OCI-LY3 (cell line): Measurements from ENCODE around the gene SCUBE1.

Experiments
- H2AFZ ChIP-seq: fragments of 200-600, 300-600 bp; shearing (Covaris generic); 2 replicates; pipeline ENCODE4 v1.6.0; 2014; ENCODE audit warnings: antibody characterized with exemption, low read depth, low read length
- H3K27ac ChIP-seq: fragments of 200-600, 300-600 bp; sonication (generic); 2 replicates; pipeline ENCODE4 v1.5.1; 2014; ENCODE audit warnings: mild to moderate bottlenecking, low read length, moderate library complexity, mixed read lengths
- H3K27me3 ChIP-seq: fragments of 200-600, 300-600 bp; sonication (generic); 2 replicates; pipeline ENCODE4 v1.6.1; 2014; ENCODE audit warnings: low read depth, low read length, mixed read lengths
- H3K36me3 ChIP-seq: fragments of 200-600, 300-600 bp; sonication (generic); replicated peaks from 2 replicates; pipeline ENCODE3; 2014; ENCODE audit warnings: low read depth, low read length, mixed read lengths
- H3K4me1 ChIP-seq: fragments of 300-600, 200-600 bp; sonication (generic); 2 replicates; pipeline ENCODE4 v1.6.1; 2014; ENCODE audit warnings: low read length, mixed read lengths
- H3K4me2 ChIP-seq: fragments of 200-600, 300-600 bp; sonication (generic); 2 replicates; pipeline ENCODE4 v1.6.1; 2014; ENCODE audit warnings: low read length, mixed read lengths
- H3K4me3 ChIP-seq: fragments of 300-600, 200-600 bp; sonication (generic); 2 replicates; pipeline ENCODE4 v1.5.1; 2014; ENCODE audit warnings: antibody characterized with exemption, mild to moderate bottlenecking, low read length, moderate library complexity
- H3K79me2 ChIP-seq: fragments of 300-600, 200-600 bp; shearing (Covaris generic); 2 replicates; pipeline ENCODE4 v1.6.1; 2014; ENCODE audit warnings: mild to moderate bottlenecking, low read length, mixed read lengths
- H3K9ac ChIP-seq: fragments of 300-600, 200-600 bp; shearing (Covaris generic); 2 replicates; pipeline ENCODE4 v1.6.0; 2014; ENCODE audit warnings: mild to moderate bottlenecking, low read length, moderate library complexity
- H3K9me3 ChIP-seq: fragments of 200-600, 300-600 bp; shearing (Covaris generic); 2 replicates; pipeline ENCODE4 v1.6.1; 2014; ENCODE audit warnings: low read length, mixed read lengths; ENCODE audit not compliant: insufficient read depth
- H4K20me1 ChIP-seq: fragments of 200-600, 300-600 bp; sonication (generic); 2 replicates; pipeline ENCODE4 v1.6.1; 2016; ENCODE audit warnings: low read length, mixed read lengths; ENCODE audit not compliant: insufficient read depth
- CTCF ChIP-seq: fragments of 200-600, 300-600 bp; sonication (generic); IDR thresholded peaks from 2 replicates; pipeline ENCODE4 v1.5.1; 2014; ENCODE audit warnings: antibody characterized with exemption, low read length, low read depth
- EZH2phosphoT487 ChIP-seq: fragments of 200-600 bp; shearing (Covaris generic); IDR thresholded peaks from 2 replicates; pipeline ENCODE4 v1.6.1; 2018; ENCODE audit warnings: antibody characterized with exemption, mixed run types, low read depth

SCUBE1 gene

GRCh38 chr22:43168471-43169309 is 174.5 kb downstream of the SCUBE1 start:
- H3K9ac ChIP-seq: no peak overlapping the region
- H3K27me3 ChIP-seq: no peaks in the 10 kb centered on the region
- no peak overlapping the region for H2AFZ ChIP-seq
- no peaks in the 10 kb centered on the region for H3K79me2 ChIP-seq
- H3K27ac ChIP-seq: no peak overlapping the region
- H3K4me2 ChIP-seq: no peak overlapping the region
- TF ChIP-seq CTCF (no peak), EZH2phosphoT487 (no peak)
- no peaks in the 10 kb centered on the region for H3K9me3 ChIP-seq
- no peak overlapping the region for H3K4me3 ChIP-seq
- H4K20me1 ChIP-seq: no peaks in the 10 kb centered on the region
- H3K36me3 ChIP-seq: peaks cover 38% of the 10 kb centered on the region
- H3K4me1 ChIP-seq: no peaks in the 10 kb centered on the region

- H3K27me3 ChIP-seq: no peaks in the 10 kb centered on the region
- no peaks in the 10 kb centered on the region for H3K4me1 ChIP-seq
- TF ChIP-seq EZH2phosphoT487: no peak
- TF ChIP-seq CTCF: no peak
- H3K27ac ChIP-seq: no peak overlapping the region
- H4K20me1 ChIP-seq: no peaks in the 10 kb centered on the region
- no peak overlapping the region for H2AFZ ChIP-seq
- peaks cover 25% of the 10 kb centered on the region for H3K36me3 ChIP-seq
- no peaks in the 10 kb centered on the region for H3K79me2 ChIP-seq
- H3K9me3 ChIP-seq: no peaks in the 10 kb centered on the region
- H3K9ac ChIP-seq: no peak overlapping the region
- no peak overlapping the region for H3K4me3 ChIP-seq
- H3K4me2 ChIP-seq: no peak overlapping the region
These were observed 176.1 kb downstream of the SCUBE1 start for GRCh38 chr22:43167001-43167589.

- Histone ChIP-seq H2AFZ (no peak overlapping the region), H3K27me3 (no peaks in the 10 kb centered on the region), H4K20me1 (no peaks in the 10 kb centered on the region), H3K4me1 (no peaks in the 10 kb centered on the region), H3K9ac (no peak overlapping the region), H3K79me2 (no peaks in the 10 kb centered on the region), H3K4me2 (no peak overlapping the region), H3K27ac (no peak overlapping the region), H3K36me3 (peaks cover 18% of the 10 kb centered on the region), H3K9me3 (no peaks in the 10 kb centered on the region), H3K4me3 (no peak overlapping the region)
- no peak for TF ChIP-seq CTCF
- no peak for TF ChIP-seq EZH2phosphoT487
These were observed 176.8 kb downstream of the SCUBE1 start for GRCh38 chr22:43166132-43166930.

- TF ChIP-seq CTCF (no peak), EZH2phosphoT487 (no peak)
- Histone ChIP-seq H3K9ac (no peak overlapping the region), H4K20me1 (no peaks in the 10 kb centered on the region)
These were observed 178.5 kb downstream of the SCUBE1 start for GRCh38 chr22:43164636-43165035.

More at GRCh38 chr22:43164636-43165035, 178.5 kb downstream of the SCUBE1 start:
- H3K9me3 ChIP-seq: no peaks in the 10 kb centered on the region
- no peak overlapping the region for H3K4me2 ChIP-seq
- no peaks in the 10 kb centered on the region for H3K4me1 ChIP-seq
- no peak overlapping the region for H3K27ac ChIP-seq
- no peaks in the 10 kb centered on the region for H3K79me2 ChIP-seq
- no peak overlapping the region for H2AFZ ChIP-seq
- no peaks in the 10 kb centered on the region for H3K27me3 ChIP-seq
- peaks cover 8% of the 10 kb centered on the region for H3K36me3 ChIP-seq
- no peak overlapping the region for H3K4me3 ChIP-seq
